NOMO-1 treated with DMSO at 0.1 percent for 48 hours (cell line): ENCODE data around the gene LILRB3.
"Not testable (repeated sequence)": the region's sequence is repeated elsewhere in the genome, so short reads cannot be mapped to it uniquely, and the experiment has no call there.

ENCODE experiments used
- DNase-seq: peaks from one replicate; lab custom pipeline; 2025; ENCODE audit not compliant: unreplicated experiment; lab: John Stamatoyannopoulos, UW

LILRB3 gene

DNA sequence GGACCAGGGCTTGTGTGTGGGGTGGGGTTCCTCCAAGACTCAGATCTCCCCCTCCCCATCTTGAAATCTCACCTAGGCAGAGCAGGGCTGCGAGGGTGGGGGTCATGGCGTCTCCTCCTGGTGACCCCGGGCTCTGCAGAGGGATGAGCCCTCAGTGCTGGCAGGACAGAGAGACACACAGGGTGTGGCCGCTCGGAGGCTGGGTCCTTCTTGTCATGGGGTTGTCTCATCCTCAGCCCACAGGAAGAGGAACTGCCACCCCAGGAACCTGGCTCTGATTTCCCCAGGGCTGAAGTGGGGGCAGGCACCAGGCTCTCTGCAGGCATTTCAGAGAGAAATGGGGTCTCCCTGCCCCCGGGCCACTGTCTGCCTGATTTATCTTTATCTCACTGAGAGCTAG, 19.8 kb upstream of the LILRB3 start, which contains the start of gene LILRA6:
Gene LILRA6, minus strand, starts transcription at position 145 of the 400 bp plus-strand sequence.
- DNase-seq, result peak; percentile 41

GRCh38 chr19:54242234-54242633, 19.4 kb upstream of the LILRB3 start:
- DNase-seq, result not testable (repeated sequence)

DNA sequence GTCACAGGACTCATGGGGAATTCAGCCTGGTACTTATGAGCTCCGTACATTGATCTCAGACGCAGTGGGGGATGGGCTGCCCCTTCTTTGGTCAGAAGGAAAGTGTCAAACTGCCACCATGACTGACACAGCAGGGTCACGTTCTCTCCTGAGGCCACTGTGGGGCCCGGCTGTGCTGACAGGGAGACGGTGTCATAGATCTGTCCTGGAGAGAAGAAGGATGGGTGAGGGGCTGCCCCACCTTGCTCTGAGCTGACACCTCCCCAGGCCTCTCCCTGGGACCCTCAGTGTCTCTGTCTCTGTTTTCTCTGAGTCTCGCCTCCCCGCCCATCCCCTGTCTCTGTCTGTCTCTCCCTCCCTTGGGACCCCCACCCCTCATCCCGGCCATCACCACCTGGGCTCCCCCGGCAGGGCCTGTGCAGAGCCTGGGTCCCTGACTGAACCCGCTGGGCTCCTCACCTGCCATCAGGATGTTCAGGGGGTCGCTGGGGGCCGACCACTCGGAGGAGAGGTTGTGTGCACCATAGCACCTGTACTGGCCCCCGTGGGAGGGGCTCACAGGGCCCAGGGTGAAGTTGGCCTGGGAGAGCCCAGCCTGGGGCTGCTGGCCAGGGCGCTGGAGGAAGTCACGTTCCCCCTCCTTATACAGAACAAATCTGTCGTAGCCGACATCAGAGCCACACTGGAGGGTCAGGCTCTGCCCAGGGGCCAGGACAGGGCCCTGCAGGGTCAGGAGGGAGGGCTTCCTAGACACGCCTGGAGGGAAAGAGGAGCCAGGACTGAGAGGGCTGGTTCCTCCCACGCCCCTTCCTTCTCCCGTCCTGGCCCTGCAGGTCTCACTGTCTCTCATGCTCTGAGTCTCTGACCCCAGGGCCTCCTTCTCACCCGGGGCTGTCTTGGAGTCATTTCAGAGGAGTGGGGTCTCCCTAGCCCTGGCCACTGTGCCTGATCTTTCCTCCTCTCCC, 17.8 kb upstream of the LILRB3 start:
- DNase-seq, result not testable (repeated sequence)

DNA sequence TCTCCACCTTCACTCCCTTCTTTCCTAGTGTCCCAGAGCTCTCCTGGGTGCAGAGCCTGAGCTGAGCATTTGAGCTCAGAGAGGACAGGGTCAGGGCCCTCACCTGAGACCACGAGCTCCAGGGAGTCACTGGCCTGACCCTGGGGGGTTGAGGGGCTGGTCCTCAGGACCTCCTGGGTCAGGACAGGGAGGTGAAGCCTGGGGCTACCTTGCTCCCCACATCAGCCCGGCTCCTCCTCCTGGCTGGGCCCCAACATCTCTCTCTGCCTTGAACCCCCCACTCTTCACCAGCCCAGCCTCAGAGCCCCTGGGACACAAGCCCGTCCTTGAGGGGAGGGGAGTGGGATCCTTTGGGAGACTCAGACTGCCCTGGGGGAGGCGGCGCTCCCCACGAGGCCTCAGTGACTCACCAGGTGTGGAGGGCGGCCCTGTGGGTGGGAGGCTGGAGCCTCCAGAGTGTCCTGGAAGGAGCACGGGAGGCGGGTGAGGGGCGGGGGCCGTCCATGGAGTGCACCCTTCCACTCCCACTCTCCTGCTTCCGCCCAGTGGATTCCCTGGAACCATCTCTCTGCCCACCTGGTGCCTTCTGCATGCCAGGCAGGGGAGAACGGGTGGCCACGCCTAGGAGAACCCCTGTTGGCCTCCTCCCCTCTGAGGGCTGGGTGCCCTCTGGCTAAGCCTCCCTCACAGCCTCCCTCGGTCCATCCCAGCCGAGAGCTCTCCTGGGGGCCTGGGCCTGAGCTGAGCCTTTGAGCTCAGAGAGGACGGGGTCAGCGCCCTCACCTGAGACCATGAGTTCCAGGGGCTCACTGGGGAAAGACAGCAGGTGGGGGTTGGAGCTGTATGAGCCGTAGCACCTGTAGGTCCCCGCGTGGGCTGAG, 16.9 kb upstream of the LILRB3 start:
- not testable (repeated sequence) for DNase-seq

- DNase-seq, result no peak
Measured at GRCh38 chr19:54233941-54234340, 11.1 kb upstream of the LILRB3 start.

- DNase-seq, result peak; percentile 69
Measured at GRCh38 chr19:54231077-54231931, 8.5 kb upstream of the LILRB3 start.

GRCh38 chr19:54230031-54230430, 7.2 kb upstream of the LILRB3 start:
- no peak for DNase-seq

- DNase-seq, result no peak
Measured at GRCh38 chr19:54229146-54229545, 6.3 kb upstream of the LILRB3 start.

- DNase-seq, result not testable (repeated sequence)
Measured at GRCh38 chr19:54224619-54225018, 1.8 kb upstream of the LILRB3 start.

DNA sequence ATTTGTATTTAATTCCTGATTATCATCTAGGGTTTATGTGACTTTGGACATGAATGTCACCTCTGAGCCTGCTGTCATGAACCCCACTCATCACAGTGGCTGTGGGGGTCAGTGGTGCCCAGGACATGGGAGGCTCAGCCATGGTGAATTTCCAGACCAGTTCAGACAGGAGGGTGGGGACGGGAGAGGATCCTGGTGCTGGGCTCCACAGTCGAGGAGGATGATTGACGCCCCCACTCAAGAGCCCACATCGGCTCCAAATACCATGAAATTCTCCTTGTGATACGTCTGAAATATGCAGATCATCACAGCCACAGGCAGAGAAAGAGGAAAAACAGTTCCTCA, 1.1 kb upstream of the LILRB3 start:
- not testable (repeated sequence) for DNase-seq

DNA sequence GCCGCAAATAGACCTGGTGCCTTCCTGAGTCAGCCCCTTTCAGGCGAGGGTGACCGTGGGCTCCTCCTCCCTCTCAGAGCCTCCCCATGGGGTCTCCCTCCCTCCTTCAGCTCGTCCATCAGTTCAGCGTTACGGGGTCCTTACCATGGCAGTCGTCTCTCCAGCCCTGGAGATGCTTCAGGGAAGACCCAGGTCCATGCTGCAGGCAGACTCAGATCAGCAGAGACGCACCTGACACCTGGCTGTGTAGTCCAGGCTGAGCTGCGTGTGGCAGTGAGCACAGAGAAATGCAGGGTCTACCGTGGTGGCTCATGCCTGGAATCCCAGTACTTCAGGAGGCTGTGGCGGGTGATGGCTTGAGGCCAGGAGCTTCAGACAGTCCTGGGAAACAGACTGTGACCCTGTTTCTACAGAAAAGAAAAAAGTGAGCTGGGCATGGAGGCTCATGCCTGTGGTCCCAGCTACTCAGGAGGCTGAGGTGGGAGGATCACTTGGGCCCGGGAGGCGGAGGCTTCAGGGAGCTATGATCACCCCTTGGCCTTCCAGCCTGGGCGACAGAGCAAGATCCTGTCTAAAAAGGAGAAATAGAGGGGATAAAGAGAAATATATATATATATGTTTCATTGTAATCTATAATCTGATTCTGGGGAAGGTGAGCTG, 600 bp upstream of the LILRB3 start:
- DNase-seq, result not testable (repeated sequence)

- DNase-seq, result not testable (repeated sequence)
Measured at GRCh38 chr19:54221947-54222346, 860 bp downstream of the LILRB3 start.

DNA sequence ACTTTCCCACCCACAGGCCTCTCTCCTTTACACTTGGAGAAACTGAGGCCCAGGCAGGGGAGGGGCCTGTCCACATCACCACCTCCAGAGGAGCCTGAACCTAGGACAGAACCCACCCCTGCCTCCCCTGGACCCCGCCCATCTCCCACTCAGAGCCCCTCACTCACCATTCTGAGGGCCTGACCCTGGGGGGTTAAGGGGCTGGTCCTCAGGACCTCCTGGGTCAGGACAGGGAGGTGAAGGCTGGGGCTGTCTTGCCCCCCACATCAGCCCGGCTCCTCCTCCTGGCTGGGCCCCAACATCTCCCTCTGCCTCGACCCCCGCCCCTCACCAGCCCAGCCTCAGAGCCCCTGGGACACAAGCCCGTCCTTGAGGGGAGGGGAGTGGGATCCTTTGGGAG, 3.1 kb downstream of the LILRB3 start:
- not testable (repeated sequence) for DNase-seq

DNA sequence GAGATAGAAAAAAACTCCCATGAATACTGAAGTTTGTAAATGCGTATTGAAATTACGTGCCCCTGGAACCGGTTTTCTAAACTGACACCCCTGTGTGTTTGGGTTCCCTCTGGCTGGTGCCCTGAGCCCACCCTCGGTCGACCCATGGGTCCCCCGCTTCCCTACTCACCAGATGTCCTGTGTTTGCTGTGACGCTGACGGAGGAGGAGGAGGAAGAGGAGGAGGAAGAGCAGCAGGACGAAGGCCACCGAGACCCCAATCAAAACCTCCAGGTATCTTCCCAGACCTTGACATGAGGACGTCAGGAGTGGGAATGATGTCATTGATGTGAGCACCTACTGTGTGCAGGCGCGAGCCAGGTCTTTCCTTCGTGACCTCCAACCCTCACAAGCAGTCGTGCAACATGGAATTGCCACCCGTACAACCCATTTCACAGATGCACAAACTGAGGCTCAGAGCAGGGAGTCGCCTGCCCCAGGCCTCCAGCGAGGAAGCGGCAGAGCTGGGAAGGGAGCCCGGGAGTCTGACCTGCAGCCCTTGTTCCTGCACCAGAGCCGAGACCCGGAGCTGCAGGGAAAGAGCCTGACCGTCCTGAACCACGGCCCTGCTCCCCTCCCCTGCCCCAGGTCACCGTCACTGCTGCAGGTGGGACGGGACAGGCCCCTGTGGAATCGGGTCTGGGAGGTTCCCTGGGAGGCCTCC, 3.7 kb downstream of the LILRB3 start:
- DNase-seq, result no peak

DNA sequence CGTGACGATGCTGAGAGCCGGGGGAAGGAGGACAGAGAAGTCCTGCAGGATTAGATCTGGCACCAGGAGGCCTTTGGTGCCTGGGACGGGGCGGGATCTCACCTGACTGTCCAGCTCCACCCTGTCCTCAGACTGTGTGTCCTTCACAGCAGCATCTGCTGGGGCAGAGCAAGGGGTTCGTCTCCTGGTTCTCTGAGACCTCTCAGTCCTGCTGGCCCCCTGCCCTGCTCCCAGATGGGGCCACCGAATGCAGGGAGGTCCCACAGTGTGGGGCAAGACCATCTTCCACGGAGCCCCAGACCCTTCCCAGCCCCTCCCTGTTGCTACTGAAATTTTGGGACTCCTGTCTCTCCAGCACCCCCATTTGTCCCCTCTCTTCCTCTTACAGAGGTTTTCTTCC, 4.5 kb downstream of the LILRB3 start:
- DNase-seq, result no peak

DNA sequence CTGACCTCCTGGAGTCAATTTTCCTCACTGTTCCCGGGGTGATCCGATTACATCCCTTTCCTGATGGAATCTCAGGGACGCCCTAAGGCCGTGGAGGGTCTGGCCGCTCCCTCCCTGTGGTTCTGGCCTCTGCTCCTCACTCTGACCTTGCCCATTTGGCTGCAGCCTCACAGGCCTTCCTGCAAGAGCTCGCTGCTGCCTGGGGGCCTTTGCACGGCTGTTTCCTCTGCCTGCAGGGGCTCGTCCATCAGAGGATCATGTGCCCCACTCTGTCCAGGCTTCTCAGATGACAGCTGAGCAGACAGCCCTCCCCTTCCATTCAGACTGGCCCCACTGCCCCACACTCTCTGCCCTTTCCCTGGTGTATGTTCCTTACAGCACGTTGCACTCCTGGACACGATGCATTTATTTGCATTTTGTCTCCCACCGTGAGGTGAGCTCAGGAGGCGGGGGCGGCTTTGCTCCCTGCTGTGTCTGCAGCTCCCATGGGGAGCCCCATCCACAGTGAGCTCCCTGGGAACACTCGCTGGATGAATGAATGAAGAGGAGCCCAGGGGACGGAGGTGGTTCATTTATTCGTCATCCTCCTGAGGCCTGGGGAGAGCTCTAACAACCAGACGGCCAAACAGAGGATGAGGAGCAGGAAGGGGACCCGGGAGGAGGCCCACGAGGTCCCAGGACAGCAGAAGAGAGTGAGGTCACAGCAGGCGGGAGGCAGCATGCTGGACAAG, 5.1 kb downstream of the LILRB3 start:
- DNase-seq, result not testable (repeated sequence)

GRCh38 chr19:54216869-54217268, 5.9 kb downstream of the LILRB3 start:
- DNase-seq, result no peak

GRCh38 chr19:54214734-54215133, 8.1 kb downstream of the LILRB3 start:
- DNase-seq, result not testable (repeated sequence)

DNA sequence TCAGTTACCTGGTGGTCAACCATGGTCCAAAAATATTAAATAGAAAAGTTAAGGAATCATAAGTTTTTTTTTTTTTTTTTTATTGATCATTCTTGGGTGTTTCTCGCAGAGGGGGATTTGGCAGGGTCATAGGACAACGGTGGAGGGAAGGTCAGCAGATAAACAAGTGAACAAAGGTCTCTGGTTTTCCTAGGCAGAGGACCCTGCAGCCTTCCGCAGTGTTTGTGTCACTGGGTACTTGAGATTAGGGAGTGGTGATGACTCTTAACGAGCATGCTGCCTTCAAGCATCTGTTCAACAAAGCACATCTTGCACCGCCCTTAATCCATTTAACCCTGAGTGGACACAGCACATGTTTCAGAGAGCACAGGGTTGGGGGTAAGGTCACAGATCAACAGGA, 8.6 kb downstream of the LILRB3 start:
- DNase-seq, result not testable (repeated sequence)
